HG03139 (cell line): Measurements from ENCODE around the gene SVEP1.
"Not testable (repeated sequence)": the region's sequence is repeated elsewhere in the genome, so short reads cannot be mapped to it uniquely, and the experiment has no call there.

ENCODE experiments used
- ATAC-seq: cut with Tn5 transposase; IDR thresholded peaks from one replicate; pipeline ENCODE4 v1.9.1; 2021; ENCODE audit not compliant: unreplicated experiment

Gene SVEP1

GRCh38 chr9:110451726-110452125 lies 127.8 kb downstream of the SVEP1 start:
- ATAC-seq, result no peak

- no peak for ATAC-seq
Observed at GRCh38 chr9:110447476-110447875, 132.1 kb downstream of the SVEP1 start.

GRCh38 chr9:110446171-110446570 lies 133.4 kb downstream of the SVEP1 start:
- no peak for ATAC-seq

GRCh38 chr9:110444911-110445310 lies 134.6 kb downstream of the SVEP1 start:
- no peak for ATAC-seq

GRCh38 chr9:110443866-110444220 lies 135.7 kb downstream of the SVEP1 start:
- no peak for ATAC-seq

- ATAC-seq, result no peak
Observed at GRCh38 chr9:110443146-110443865, 136.2 kb downstream of the SVEP1 start.

- ATAC-seq, result no peak
Observed at GRCh38 chr9:110440796-110441195, 138.7 kb downstream of the SVEP1 start.

- ATAC-seq, result no peak
Observed at GRCh38 chr9:110440172-110440571, 139.4 kb downstream of the SVEP1 start.

GRCh38 chr9:110432253-110432652 lies 147.3 kb downstream of the SVEP1 start:
- ATAC-seq, result no peak

GRCh38 chr9:110429453-110429852 lies 150.1 kb downstream of the SVEP1 start:
- no peak for ATAC-seq

GRCh38 chr9:110427497-110428104 lies 151.9 kb downstream of the SVEP1 start:
- no peak for ATAC-seq

GRCh38 chr9:110426052-110426709 lies 153.4 kb downstream of the SVEP1 start:
- no peak for ATAC-seq

- no peak for ATAC-seq
Observed at GRCh38 chr9:110414471-110414870, 165.1 kb downstream of the SVEP1 start.

GRCh38 chr9:110410961-110411360 lies 168.6 kb downstream of the SVEP1 start:
- ATAC-seq, result no peak

- no peak for ATAC-seq
Observed at GRCh38 chr9:110408598-110408997, 170.9 kb downstream of the SVEP1 start.

- ATAC-seq, result no peak
Observed at GRCh38 chr9:110405858-110406443, 173.6 kb downstream of the SVEP1 start.

- ATAC-seq, result no peak
Observed at GRCh38 chr9:110404473-110404872, 175.1 kb downstream of the SVEP1 start.

- ATAC-seq, result no peak
Observed at GRCh38 chr9:110399983-110400382, 179.6 kb downstream of the SVEP1 start.

- not testable (repeated sequence) for ATAC-seq
Observed at GRCh38 chr9:110398992-110399391, 180.5 kb downstream of the SVEP1 start.

GRCh38 chr9:110391826-110392485 lies 187.6 kb downstream of the SVEP1 start:
- ATAC-seq, result no peak

- ATAC-seq, result no peak
Observed at GRCh38 chr9:110389148-110389750, 190.3 kb downstream of the SVEP1 start.
